OCI-LY3 (cell line): ENCODE measurements around the gene SETD5.

Source experiments
- H2AFZ ChIP-seq: fragments of 200-600, 300-600 bp; shearing (Covaris generic); 2 replicates; pipeline ENCODE4 v1.6.0; 2014; ENCODE audit warnings: antibody characterized with exemption, low read depth, low read length
- H3K27ac ChIP-seq: fragments of 200-600, 300-600 bp; sonication (generic); 2 replicates; pipeline ENCODE4 v1.5.1; 2014; ENCODE audit warnings: mild to moderate bottlenecking, low read length, moderate library complexity, mixed read lengths
- H3K27me3 ChIP-seq: fragments of 200-600, 300-600 bp; sonication (generic); 2 replicates; pipeline ENCODE4 v1.6.1; 2014; ENCODE audit warnings: low read depth, low read length, mixed read lengths
- H3K36me3 ChIP-seq: fragments of 200-600, 300-600 bp; sonication (generic); replicated peaks from 2 replicates; pipeline ENCODE3; 2014; ENCODE audit warnings: low read depth, low read length, mixed read lengths
- H3K4me1 ChIP-seq: fragments of 300-600, 200-600 bp; sonication (generic); 2 replicates; pipeline ENCODE4 v1.6.1; 2014; ENCODE audit warnings: low read length, mixed read lengths
- H3K4me2 ChIP-seq: fragments of 200-600, 300-600 bp; sonication (generic); 2 replicates; pipeline ENCODE4 v1.6.1; 2014; ENCODE audit warnings: low read length, mixed read lengths
- H3K4me3 ChIP-seq: fragments of 300-600, 200-600 bp; sonication (generic); 2 replicates; pipeline ENCODE4 v1.5.1; 2014; ENCODE audit warnings: antibody characterized with exemption, mild to moderate bottlenecking, low read length, moderate library complexity
- H3K79me2 ChIP-seq: fragments of 300-600, 200-600 bp; shearing (Covaris generic); 2 replicates; pipeline ENCODE4 v1.6.1; 2014; ENCODE audit warnings: mild to moderate bottlenecking, low read length, mixed read lengths
- H3K9ac ChIP-seq: fragments of 300-600, 200-600 bp; shearing (Covaris generic); 2 replicates; pipeline ENCODE4 v1.6.0; 2014; ENCODE audit warnings: mild to moderate bottlenecking, low read length, moderate library complexity
- H3K9me3 ChIP-seq: fragments of 200-600, 300-600 bp; shearing (Covaris generic); 2 replicates; pipeline ENCODE4 v1.6.1; 2014; ENCODE audit warnings: low read length, mixed read lengths; ENCODE audit not compliant: insufficient read depth
- H4K20me1 ChIP-seq: fragments of 200-600, 300-600 bp; sonication (generic); 2 replicates; pipeline ENCODE4 v1.6.1; 2016; ENCODE audit warnings: low read length, mixed read lengths; ENCODE audit not compliant: insufficient read depth
- EZH2phosphoT487 ChIP-seq: fragments of 200-600 bp; shearing (Covaris generic); IDR thresholded peaks from 2 replicates; pipeline ENCODE4 v1.6.1; 2018; ENCODE audit warnings: antibody characterized with exemption, mixed run types, low read depth
- TF ChIP-seq, protein P1 (sequence below): fragments of 200-600, 300-600 bp; sonication (generic); IDR thresholded peaks from 2 replicates; pipeline ENCODE4 v1.5.1; 2014; ENCODE audit warnings: antibody characterized with exemption, low read length, low read depth

Gene SETD5

GRCh38 chr3:9398700-9399336 lies 1.4 kb downstream of the SETD5 start:
- H4K20me1 ChIP-seq: peaks cover 74% of the 10 kb centered on the region
- peak overlapping the region; percentile 99 for H3K9ac ChIP-seq
- no peaks in the 10 kb centered on the region for H3K27me3 ChIP-seq
- H3K9me3 ChIP-seq: no peaks in the 10 kb centered on the region
- H3K4me1 ChIP-seq: peaks cover 53% of the 10 kb centered on the region
- H3K79me2 ChIP-seq: peaks cover 92% of the 10 kb centered on the region
- peak overlapping the region; percentile 96 for H3K27ac ChIP-seq
- peak overlapping the region; percentile 98 for H3K4me3 ChIP-seq
- H3K4me2 ChIP-seq: peak overlapping the region; percentile 73
- no peak for TF ChIP-seq EZH2phosphoT487
- TF ChIP-seq, protein P1, sequence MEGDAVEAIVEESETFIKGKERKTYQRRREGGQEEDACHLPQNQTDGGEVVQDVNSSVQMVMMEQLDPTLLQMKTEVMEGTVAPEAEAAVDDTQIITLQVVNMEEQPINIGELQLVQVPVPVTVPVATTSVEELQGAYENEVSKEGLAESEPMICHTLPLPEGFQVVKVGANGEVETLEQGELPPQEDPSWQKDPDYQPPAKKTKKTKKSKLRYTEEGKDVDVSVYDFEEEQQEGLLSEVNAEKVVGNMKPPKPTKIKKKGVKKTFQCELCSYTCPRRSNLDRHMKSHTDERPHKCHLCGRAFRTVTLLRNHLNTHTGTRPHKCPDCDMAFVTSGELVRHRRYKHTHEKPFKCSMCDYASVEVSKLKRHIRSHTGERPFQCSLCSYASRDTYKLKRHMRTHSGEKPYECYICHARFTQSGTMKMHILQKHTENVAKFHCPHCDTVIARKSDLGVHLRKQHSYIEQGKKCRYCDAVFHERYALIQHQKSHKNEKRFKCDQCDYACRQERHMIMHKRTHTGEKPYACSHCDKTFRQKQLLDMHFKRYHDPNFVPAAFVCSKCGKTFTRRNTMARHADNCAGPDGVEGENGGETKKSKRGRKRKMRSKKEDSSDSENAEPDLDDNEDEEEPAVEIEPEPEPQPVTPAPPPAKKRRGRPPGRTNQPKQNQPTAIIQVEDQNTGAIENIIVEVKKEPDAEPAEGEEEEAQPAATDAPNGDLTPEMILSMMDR: no peak
- H2AFZ ChIP-seq: no peak overlapping the region
- H3K36me3 ChIP-seq: peaks cover 37% of the 10 kb centered on the region

GRCh38 chr3:9399337-9399703 lies 1.9 kb downstream of the SETD5 start:
- Histone ChIP-seq H3K9me3 (no peaks in the 10 kb centered on the region), H3K27ac (peak overlapping the region; percentile 96), H3K27me3 (no peaks in the 10 kb centered on the region), H4K20me1 (peaks cover 74% of the 10 kb centered on the region), H3K9ac (peak overlapping the region; percentile 99), H3K4me3 (peak overlapping the region; percentile 98), H3K4me1 (peaks cover 50% of the 10 kb centered on the region), H2AFZ (no peak overlapping the region), H3K79me2 (peaks cover 92% of the 10 kb centered on the region), H3K4me2 (peak overlapping the region; percentile 73), H3K36me3 (peaks cover 32% of the 10 kb centered on the region)
- TF ChIP-seq, protein P1: no peak
- TF ChIP-seq EZH2phosphoT487: no peak

- peak overlapping the region; percentile 73 for H3K4me2 ChIP-seq
- peaks cover 92% of the 10 kb centered on the region for H3K79me2 ChIP-seq
- H3K4me3 ChIP-seq: peak overlapping the region; percentile 98
- TF ChIP-seq EZH2phosphoT487: no peak
- TF ChIP-seq, protein P1: no peak
- no peaks in the 10 kb centered on the region for H3K9me3 ChIP-seq
- no peaks in the 10 kb centered on the region for H3K27me3 ChIP-seq
- H4K20me1 ChIP-seq: peaks cover 74% of the 10 kb centered on the region
- peaks cover 28% of the 10 kb centered on the region for H3K36me3 ChIP-seq
- H3K4me1 ChIP-seq: peaks cover 50% of the 10 kb centered on the region
- no peak overlapping the region for H2AFZ ChIP-seq
- H3K9ac ChIP-seq: peak overlapping the region; percentile 99
- no peak overlapping the region for H3K27ac ChIP-seq
These were observed 2.3 kb downstream of the SETD5 start for GRCh38 chr3:9399746-9400145.

DNA sequence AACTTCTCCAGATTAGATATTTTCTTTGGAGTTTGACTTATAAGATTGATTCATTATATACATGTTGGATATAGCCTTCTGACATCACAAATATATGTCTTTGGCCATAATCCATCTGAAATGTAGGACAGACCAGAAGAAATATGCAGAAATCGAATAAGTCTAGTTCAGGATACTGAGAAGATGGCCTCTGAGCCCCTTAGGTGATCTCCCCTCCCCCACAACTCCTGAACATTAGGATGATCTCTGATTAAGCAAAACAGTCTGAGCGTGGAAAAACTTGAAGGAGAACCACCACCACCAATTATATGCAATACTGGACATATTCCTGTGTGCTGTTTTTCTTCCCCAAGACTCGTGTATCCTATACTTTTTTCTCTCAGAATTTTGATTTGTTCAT lies 3.2 kb downstream of the SETD5 start:
- H4K20me1 ChIP-seq: peaks cover 74% of the 10 kb centered on the region
- no peak overlapping the region for H3K27ac ChIP-seq
- H3K4me1 ChIP-seq: peaks cover 45% of the 10 kb centered on the region
- peak overlapping the region; percentile 98 for H3K4me3 ChIP-seq
- peaks cover 20% of the 10 kb centered on the region for H3K36me3 ChIP-seq
- H3K9ac ChIP-seq: 0 out of 2 replicates have a peak overlapping the region, but pooled peaks have one; percentile 8
- H3K79me2 ChIP-seq: peaks cover 92% of the 10 kb centered on the region
- TF ChIP-seq, protein P1: no peak
- no peak for TF ChIP-seq EZH2phosphoT487
- no peaks in the 10 kb centered on the region for H3K9me3 ChIP-seq
- H2AFZ ChIP-seq: no peak overlapping the region
- H3K27me3 ChIP-seq: no peaks in the 10 kb centered on the region
- H3K4me2 ChIP-seq: peak overlapping the region; percentile 73
